Dedifferentiated amniotic fluid mesenchymal stem cell (primary cell): ENCODE measurements around the gene EFNB2.

Experiments used
- DNase-seq: peaks from one replicate; pipeline ENCODE4 v3.0.0-alpha.2; 2016; ENCODE audit errors: extremely low spot score

Gene EFNB2

GRCh38 chr13:106550570-106551135 lies 15.2 kb upstream of the EFNB2 start:
- DNase-seq = no peak

GRCh38 chr13:106548064-106548696 lies 12.7 kb upstream of the EFNB2 start:
- DNase-seq = no peak

- no peak for DNase-seq
Measured at GRCh38 chr13:106541826-106542225, 6.4 kb upstream of the EFNB2 start.

GRCh38 chr13:106540613-106541012 lies 5.2 kb upstream of the EFNB2 start:
- no peak for DNase-seq

- no peak for DNase-seq
Measured at GRCh38 chr13:106537521-106537920, 2.1 kb upstream of the EFNB2 start.

GRCh38 chr13:106536244-106537034 lies 977 bp upstream of the EFNB2 start:
- DNase-seq = peak; percentile 77

GRCh38 chr13:106534639-106535551 lies 567 bp downstream of the EFNB2 start:
- no peak for DNase-seq

GRCh38 chr13:106533943-106534638 lies 1.4 kb downstream of the EFNB2 start:
- peak; percentile 57 for DNase-seq

- DNase-seq = peak; percentile 75
Measured at GRCh38 chr13:106533101-106533942, 2.1 kb downstream of the EFNB2 start.

- no peak for DNase-seq
Measured at GRCh38 chr13:106532111-106532929, 3.1 kb downstream of the EFNB2 start.

GRCh38 chr13:106530980-106531481 lies 4.4 kb downstream of the EFNB2 start:
- DNase-seq = no peak

- DNase-seq = no peak
Measured at GRCh38 chr13:106530171-106530851, 5.2 kb downstream of the EFNB2 start.

GRCh38 chr13:106529415-106530170 lies 5.9 kb downstream of the EFNB2 start:
- DNase-seq = no peak

- DNase-seq = no peak
Measured at GRCh38 chr13:106528718-106529414, 6.6 kb downstream of the EFNB2 start.

GRCh38 chr13:106527826-106528225 lies 7.6 kb downstream of the EFNB2 start:
- DNase-seq = no peak

GRCh38 chr13:106527445-106527801 lies 8.0 kb downstream of the EFNB2 start:
- no peak for DNase-seq

GRCh38 chr13:106526738-106527444 lies 8.6 kb downstream of the EFNB2 start:
- no peak for DNase-seq
